HG03439 (cell line): ENCODE data around the gene RAB6C.
"Not testable (repeated sequence)": the region's sequence is repeated elsewhere in the genome, so short reads cannot be mapped to it uniquely, and the experiment has no call there.

Experiments
- ATAC-seq: cut with Tn5 transposase; IDR thresholded peaks from one replicate; pipeline ENCODE4 v1.9.1; 2021; ENCODE audit warnings: mild to moderate bottlenecking, moderate library complexity; ENCODE audit not compliant: unreplicated experiment

Gene RAB6C

GRCh38 chr2:129979629-129980155 lies at the start of gene RAB6C:
Gene RAB6C (plus strand): TSS chr2:129979666. CDS start chr2:129980116, 450 bp downstream.
- not testable (repeated sequence) for ATAC-seq

- ATAC-seq: no peak
Measured at GRCh38 chr2:129930451-129930850, 49.0 kb upstream of the RAB6C start.

- ATAC-seq: not testable (repeated sequence)
Measured at GRCh38 chr2:129933387-129933786, 46.1 kb upstream of the RAB6C start.

GRCh38 chr2:129934044-129934822 lies 45.2 kb upstream of the RAB6C start:
- no peak for ATAC-seq

GRCh38 chr2:129935118-129935517 lies 44.3 kb upstream of the RAB6C start:
- no peak for ATAC-seq

GRCh38 chr2:129936334-129936934 lies 43.0 kb upstream of the RAB6C start:
- ATAC-seq: no peak

- ATAC-seq: not testable (repeated sequence)
Measured at GRCh38 chr2:129938850-129939471, 40.5 kb upstream of the RAB6C start.

GRCh38 chr2:129943456-129943855 lies 36.0 kb upstream of the RAB6C start:
- ATAC-seq: not testable (repeated sequence)

- no peak for ATAC-seq
Measured at GRCh38 chr2:129945557-129945956, 33.9 kb upstream of the RAB6C start.

GRCh38 chr2:129947712-129948111 lies 31.8 kb upstream of the RAB6C start:
- not testable (repeated sequence) for ATAC-seq

- ATAC-seq: not testable (repeated sequence)
Measured at GRCh38 chr2:129956171-129956570, 23.3 kb upstream of the RAB6C start.

GRCh38 chr2:129957891-129958290 lies 21.6 kb upstream of the RAB6C start:
- ATAC-seq: no peak

- not testable (repeated sequence) for ATAC-seq
Measured at GRCh38 chr2:129958736-129959135, 20.7 kb upstream of the RAB6C start.

GRCh38 chr2:129968605-129969004 lies 10.9 kb upstream of the RAB6C start:
- not testable (repeated sequence) for ATAC-seq

GRCh38 chr2:129975016-129975774 lies 4.3 kb upstream of the RAB6C start:
- ATAC-seq: no peak

- not testable (repeated sequence) for ATAC-seq
Measured at GRCh38 chr2:129976969-129977368, 2.5 kb upstream of the RAB6C start.

- ATAC-seq: no peak
Measured at GRCh38 chr2:129977986-129978385, 1.5 kb upstream of the RAB6C start.

GRCh38 chr2:129980246-129980645 lies 780 bp downstream of the RAB6C start:
- not testable (repeated sequence) for ATAC-seq

GRCh38 chr2:129981689-129982088 lies 2.2 kb downstream of the RAB6C start:
- not testable (repeated sequence) for ATAC-seq

- no peak for ATAC-seq
Measured at GRCh38 chr2:129984426-129984825, 5.0 kb downstream of the RAB6C start.
